Testis (tissue), 2 donors: ENCODE results near the gene CRIP2.

ENCODE experiments used
- POLR2A ChIP-seq: fragments of 450-650 bp; IDR thresholded peaks from one replicate; pipeline ENCODE4 v1.6.1; 2017; ENCODE audit warnings: antibody characterized with exemption, mild to moderate bottlenecking, moderate library complexity
- TF ChIP-seq, protein P1 (sequence below), 3 experiments: fragments of 450-650 bp in 2 of 3; fragments of 200-600 bp in 1 of 3; sonication (generic) in 1 of 3; IDR thresholded peaks; one replicate each; pipeline ENCODE4 v1.5.1; 2016 to 2019; ENCODE audit warnings: antibody characterized with exemption in 3 of 3, mild to moderate bottlenecking in 2 of 3, moderate library complexity in 1 of 3

DNA sequence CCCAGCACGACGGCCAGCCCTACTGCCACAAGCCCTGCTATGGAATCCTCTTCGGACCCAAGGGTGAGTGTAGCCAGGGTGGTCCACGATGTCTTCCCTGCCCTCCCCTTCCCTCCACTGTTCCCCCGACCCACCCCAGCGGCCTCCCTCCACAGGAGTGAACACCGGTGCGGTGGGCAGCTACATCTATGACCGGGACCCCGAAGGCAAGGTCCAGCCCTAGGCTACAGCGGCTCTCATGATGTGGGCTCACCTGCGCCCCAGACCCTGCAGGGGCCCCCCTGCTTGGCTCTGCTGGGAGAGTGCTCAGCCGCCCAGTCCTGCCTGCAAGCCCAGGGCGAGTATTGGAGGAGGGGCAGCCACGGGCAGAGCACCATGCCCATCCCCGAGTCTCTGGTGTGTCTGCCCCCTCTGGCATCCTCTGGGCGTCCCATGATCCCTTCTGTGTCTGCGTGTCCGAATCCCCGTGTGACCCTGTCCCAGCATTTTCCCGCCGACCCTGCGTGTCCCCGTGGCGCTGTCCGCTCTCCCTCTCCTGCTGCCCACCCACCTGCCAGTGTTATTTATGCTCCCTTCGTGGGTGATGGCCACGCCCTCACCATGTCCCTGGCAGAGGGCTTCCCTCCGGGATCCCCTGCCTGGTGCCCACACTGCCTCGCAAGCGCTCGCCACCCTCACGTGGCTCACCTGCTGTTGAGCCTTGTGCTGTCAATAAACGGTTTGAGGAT lies 5.0 kb downstream of the CRIP2 start:
- TF ChIP-seq, protein P1, sequence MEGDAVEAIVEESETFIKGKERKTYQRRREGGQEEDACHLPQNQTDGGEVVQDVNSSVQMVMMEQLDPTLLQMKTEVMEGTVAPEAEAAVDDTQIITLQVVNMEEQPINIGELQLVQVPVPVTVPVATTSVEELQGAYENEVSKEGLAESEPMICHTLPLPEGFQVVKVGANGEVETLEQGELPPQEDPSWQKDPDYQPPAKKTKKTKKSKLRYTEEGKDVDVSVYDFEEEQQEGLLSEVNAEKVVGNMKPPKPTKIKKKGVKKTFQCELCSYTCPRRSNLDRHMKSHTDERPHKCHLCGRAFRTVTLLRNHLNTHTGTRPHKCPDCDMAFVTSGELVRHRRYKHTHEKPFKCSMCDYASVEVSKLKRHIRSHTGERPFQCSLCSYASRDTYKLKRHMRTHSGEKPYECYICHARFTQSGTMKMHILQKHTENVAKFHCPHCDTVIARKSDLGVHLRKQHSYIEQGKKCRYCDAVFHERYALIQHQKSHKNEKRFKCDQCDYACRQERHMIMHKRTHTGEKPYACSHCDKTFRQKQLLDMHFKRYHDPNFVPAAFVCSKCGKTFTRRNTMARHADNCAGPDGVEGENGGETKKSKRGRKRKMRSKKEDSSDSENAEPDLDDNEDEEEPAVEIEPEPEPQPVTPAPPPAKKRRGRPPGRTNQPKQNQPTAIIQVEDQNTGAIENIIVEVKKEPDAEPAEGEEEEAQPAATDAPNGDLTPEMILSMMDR (IDR thresholded peaks at IDR 0.05): no peak
- TF ChIP-seq POLR2A: no peak
